HG03342 (cell line): ENCODE data around the gene MTFMT.
"Not testable (repeated sequence)": the region's sequence is repeated elsewhere in the genome, so short reads cannot be mapped to it uniquely, and the experiment has no call there.

Source experiments
- ATAC-seq: cut with Tn5 transposase; IDR thresholded peaks from one replicate; pipeline ENCODE4 v1.9.1; 2021; ENCODE audit warnings: mild to moderate bottlenecking, moderate library complexity; ENCODE audit not compliant: unreplicated experiment

The MTFMT gene

GRCh38 chr15:65040461-65040860, 11.0 kb upstream of the MTFMT start:
- ATAC-seq: no peak

DNA sequence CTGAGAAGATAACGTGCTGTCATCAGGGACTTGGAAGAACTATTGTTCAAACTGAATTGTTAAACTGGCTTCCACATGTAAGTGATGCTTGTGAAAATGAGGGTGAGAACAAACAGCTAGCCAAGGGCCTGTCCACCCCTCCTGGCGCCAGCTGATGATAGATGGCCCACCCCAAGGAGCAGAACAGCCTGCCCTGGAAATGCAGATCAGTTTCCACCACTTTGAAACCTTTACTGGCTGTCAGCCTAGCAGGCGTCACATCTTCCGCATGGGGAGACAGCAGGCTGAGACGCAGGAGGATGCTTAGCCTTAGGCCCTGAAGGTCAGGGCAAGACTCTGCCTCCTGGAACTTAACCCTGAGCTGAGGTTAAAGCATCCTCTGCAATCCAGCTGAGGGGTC, 9.4 kb upstream of the MTFMT start:
- ATAC-seq: no peak

DNA sequence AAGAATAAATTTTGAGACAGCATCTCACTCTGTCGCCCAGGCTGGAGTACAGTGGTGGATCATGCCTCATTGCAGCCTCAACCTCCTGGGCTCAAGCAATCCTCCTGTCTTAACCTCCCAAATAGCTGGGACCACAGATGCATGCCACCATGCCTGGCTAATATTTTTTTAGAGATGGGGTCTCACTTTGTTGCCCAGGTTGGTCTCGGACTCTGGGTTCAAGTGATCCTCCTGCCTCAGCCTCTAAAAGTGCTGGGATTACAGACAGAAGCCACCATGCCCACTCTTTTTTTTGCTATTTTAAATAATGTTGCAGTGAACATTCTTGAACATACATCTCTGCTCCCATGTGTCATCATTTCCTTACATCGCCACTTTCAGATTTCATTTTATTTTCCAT, 9.0 kb upstream of the MTFMT start:
- no peak for ATAC-seq

DNA sequence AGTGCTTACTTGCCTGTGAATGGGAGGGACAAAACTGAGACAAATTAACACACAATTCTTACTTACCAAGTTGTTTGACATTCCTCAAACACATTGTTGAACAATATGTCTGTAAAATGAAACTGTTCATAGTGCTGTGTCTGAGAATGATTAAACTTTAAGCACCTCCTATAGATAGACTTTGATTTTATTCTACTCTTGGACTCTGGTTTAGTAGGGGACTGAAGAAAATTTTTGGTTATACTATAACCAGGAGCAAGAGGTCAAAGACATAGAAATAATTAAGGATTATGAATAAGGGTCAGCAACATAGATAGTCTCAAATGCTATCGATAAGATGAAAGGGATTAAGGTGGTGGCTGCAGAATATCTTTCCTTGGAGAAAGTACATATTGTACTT, 7.9 kb upstream of the MTFMT start:
- ATAC-seq: no peak

DNA sequence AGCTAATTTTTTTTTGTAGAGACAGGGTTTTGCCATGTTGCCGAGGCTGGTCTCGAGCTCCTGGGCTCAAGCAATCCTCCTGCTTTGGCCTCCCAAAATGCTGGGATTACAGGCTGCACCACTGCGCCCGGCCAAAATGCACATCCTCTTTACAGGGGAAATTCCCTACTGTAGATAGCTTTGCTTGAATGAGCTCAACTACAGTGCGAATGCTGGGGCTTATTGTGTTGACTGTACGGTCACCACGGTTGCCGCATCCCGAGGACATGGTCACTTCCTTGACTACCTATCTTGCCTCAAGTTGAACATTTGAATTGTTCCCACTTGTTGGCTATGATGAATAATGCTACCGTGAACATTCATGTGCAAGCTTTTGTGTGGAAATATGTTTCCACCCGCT, 5.3 kb upstream of the MTFMT start:
- ATAC-seq: no peak

GRCh38 chr15:65033659-65034269, 4.3 kb upstream of the MTFMT start:
- ATAC-seq: no peak

DNA sequence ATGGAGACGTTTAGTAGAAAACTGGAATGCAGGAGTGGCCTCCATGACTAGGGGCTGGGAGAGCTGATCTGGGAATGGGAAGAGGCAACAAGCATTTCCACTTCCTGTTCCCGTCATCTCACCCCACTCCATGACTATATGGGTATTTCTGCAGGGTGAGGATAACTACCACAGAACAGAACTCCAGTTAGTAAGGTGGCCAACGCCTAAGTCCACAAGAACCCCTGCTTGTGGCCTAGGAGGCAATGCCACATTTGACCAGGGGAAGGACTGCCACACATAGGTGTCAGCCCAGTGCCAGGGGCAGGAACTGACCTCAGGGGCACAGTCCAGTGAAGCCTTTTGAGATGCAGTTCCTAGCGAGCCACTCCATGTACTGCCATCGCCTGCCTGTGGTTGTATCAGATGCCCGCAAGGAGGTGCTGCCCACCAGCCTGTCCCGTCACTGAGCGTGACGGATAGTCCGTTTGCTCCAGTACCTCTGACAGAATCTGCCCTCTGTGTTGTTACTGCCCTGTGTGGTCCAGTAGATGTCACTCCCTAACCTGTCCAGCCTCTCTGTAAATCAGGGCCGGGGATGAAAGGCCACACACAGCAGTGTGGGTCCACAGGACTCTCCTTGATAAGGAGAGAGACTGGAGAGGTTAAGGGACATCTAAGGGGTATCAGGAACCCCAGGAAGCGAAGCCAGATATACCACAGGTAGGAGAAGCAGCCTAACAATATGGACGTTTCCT, 3.5 kb upstream of the MTFMT start:
- no peak for ATAC-seq

GRCh38 chr15:65029736-65030208, 333 bp upstream of the MTFMT start:
- ATAC-seq: no peak

GRCh38 chr15:65028338-65028737, 1.1 kb downstream of the MTFMT start:
- ATAC-seq: no peak

- ATAC-seq: no peak
Observed at GRCh38 chr15:65027593-65027992, 1.8 kb downstream of the MTFMT start.

- no peak for ATAC-seq
Observed at GRCh38 chr15:65026756-65027155, 2.7 kb downstream of the MTFMT start.

DNA sequence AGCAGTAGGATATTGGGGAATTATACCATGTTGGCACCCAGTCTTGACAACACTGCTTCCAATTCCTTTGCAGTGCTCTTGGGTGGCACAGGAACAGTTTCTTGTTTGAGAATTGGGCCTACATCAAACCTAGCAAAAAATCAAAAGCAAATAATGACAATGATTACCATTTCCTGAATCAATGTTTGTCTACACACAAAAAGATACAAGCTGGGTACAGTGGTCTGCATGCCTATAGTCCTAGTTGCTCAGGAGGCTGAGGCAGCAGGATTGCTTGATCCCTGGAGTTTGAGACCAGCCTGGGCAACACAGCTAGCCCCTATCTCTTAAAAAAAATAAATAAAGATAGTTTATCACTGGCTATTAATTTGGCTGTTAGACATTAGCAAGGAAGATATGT, 8.0 kb downstream of the MTFMT start:
- ATAC-seq: no peak

GRCh38 chr15:65020419-65020818, 9.0 kb downstream of the MTFMT start:
- no peak for ATAC-seq

GRCh38 chr15:65011198-65011597, 18.2 kb downstream of the MTFMT start:
- not testable (repeated sequence) for ATAC-seq

DNA sequence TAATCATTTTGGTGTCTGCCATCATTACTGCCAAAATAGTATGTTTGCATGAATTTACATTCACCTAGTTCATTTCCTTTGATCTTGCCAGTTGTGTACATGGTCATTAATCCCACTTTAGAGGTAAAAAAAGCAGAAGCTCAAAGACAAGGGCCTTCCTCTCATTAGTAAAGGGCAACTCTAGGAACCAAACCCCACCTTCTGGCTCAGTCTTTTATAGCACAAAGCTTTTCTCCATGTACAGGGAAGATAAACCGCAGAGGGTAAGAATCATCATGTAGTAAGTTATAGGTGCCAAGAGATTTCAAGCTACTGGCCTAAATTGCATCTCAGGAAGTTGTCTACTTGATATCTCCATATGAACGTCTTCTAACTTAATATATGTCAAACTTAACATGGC, 20.5 kb downstream of the MTFMT start:
- no peak for ATAC-seq

GRCh38 chr15:65006876-65007275, 22.6 kb downstream of the MTFMT start:
- no peak for ATAC-seq

GRCh38 chr15:65004993-65005392, 24.4 kb downstream of the MTFMT start:
- no peak for ATAC-seq

- ATAC-seq: no peak
Observed at GRCh38 chr15:64997745-64998375, 31.6 kb downstream of the MTFMT start.

- ATAC-seq: no peak
Observed at GRCh38 chr15:64997066-64997465, 32.4 kb downstream of the MTFMT start.

GRCh38 chr15:64993290-64993689, 36.1 kb downstream of the MTFMT start:
- ATAC-seq: no peak

- no peak for ATAC-seq
Observed at GRCh38 chr15:64991536-64992135, 37.8 kb downstream of the MTFMT start.

DNA sequence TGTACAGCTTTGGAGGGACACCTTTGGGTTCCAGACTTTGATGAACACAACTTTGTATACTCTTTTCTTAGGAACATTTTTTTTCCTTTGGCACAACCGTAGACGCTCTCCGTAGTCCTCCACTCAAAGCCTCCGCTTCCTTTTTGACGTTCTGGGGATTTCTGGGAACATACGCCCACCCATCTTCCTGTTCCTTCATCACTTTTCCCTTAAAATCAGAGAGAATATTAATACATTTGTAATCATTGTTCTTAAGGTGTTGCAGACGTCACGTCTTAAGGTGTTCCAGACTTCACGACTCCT, 39.3 kb downstream of the MTFMT start:
- ATAC-seq: no peak
